ENCODE measurements around the gene SLC24A2. TPM values are rescaled to one million over a fixed set of nuclear protein-coding genes. Genes with fewer than 3 reads are reported as not detected.

SLC24A2 gene
- total RNA-seq, 4 donors from 2014 or later: under 0.01 TPM; not detected in 3

GRCh38 chr9:19804431-19804830, 15.6 kb upstream of the SLC24A2 start:
- TF ChIP-seq CTCF (IDR thresholded peaks at IDR 0.05; ENCODE audit: low read depth): no peak

- no peak for TF ChIP-seq CTCF (IDR thresholded peaks at IDR 0.05; ENCODE audit: low read depth)
Measured at GRCh38 chr9:19800884-19801283, 12.0 kb upstream of the SLC24A2 start.

- TF ChIP-seq CTCF (IDR thresholded peaks at IDR 0.05; ENCODE audit: low read depth): no peak
Measured at GRCh38 chr9:19799784-19800183, 10.9 kb upstream of the SLC24A2 start.

GRCh38 chr9:19788152-19788551, 685 bp downstream of the SLC24A2 start:
- TF ChIP-seq CTCF (IDR thresholded peaks at IDR 0.05; ENCODE audit: low read depth): no peak

- no peak for TF ChIP-seq CTCF (IDR thresholded peaks at IDR 0.05; ENCODE audit: low read depth)
Measured at GRCh38 chr9:19787672-19788071, 1.2 kb downstream of the SLC24A2 start.

- no peak for TF ChIP-seq CTCF (IDR thresholded peaks at IDR 0.05; ENCODE audit: low read depth)
Measured at GRCh38 chr9:19785230-19785629, 3.6 kb downstream of the SLC24A2 start.

- no peak for TF ChIP-seq CTCF (IDR thresholded peaks at IDR 0.05; ENCODE audit: low read depth)
Measured at GRCh38 chr9:19784136-19784535, 4.7 kb downstream of the SLC24A2 start.
